HG03442 (cell line): ENCODE results near the gene GPR21.

Experiments
- ATAC-seq: cut with Tn5 transposase; IDR thresholded peaks from one replicate; pipeline ENCODE4 v1.9.1; 2021; ENCODE audit warnings: mild to moderate bottlenecking, moderate library complexity; ENCODE audit not compliant: unreplicated experiment

The GPR21 gene

DNA sequence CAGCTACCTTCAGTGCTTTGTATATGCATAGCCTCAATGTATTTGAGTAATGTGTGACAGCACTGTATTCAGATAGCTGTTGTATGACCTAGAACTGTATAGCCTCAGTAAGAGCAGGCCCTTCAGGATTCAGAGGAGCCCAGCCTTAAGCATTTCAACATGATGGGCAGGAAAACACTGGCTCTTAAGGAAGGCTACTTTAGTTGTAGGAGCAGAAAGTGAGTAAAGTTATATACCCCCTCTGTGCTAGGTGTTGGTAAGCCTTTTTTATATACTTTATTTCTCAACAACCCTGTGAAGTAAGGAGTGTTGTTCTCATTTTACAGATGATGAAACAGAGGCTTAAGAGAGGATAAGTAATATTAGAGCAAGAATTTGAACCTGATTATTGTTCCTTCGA, 1.5 kb upstream of the GPR21 start:
- no peak for ATAC-seq

DNA sequence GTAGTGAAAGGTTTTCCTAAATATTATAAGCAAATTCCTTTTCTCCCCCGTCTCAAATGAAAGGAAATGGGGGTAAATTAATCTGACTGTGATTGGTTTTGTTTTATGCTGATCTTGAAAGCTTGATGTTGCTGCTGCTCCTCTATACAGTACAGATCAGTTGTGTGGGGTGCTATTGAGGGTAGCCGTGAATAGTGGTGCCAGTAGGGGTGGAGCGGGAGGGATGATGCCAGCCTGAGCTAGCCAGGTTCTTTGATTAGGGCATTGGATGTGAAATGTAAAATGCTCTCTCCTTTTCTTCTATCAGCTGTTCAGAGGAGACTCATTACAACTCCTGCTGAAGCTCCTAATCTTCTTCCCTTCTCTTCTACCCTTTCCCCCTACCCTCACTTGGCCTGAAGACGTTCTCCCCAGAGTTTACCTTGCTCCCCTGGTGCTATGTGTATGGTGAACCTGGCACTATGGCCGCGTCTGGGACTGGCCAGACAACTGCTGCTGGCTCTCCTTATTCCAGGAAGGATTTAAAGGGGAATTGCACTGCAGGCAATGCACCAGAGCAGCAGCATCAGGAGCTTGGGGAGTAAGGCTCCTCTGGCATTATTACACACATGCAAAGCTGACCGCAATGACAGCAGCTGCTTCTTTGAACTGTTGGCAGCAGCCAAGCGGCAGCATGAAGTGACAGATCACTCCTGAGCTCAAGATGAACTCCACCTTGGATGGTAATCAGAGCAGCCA, 566 bp downstream of the GPR21 start:
- no peak for ATAC-seq

DNA sequence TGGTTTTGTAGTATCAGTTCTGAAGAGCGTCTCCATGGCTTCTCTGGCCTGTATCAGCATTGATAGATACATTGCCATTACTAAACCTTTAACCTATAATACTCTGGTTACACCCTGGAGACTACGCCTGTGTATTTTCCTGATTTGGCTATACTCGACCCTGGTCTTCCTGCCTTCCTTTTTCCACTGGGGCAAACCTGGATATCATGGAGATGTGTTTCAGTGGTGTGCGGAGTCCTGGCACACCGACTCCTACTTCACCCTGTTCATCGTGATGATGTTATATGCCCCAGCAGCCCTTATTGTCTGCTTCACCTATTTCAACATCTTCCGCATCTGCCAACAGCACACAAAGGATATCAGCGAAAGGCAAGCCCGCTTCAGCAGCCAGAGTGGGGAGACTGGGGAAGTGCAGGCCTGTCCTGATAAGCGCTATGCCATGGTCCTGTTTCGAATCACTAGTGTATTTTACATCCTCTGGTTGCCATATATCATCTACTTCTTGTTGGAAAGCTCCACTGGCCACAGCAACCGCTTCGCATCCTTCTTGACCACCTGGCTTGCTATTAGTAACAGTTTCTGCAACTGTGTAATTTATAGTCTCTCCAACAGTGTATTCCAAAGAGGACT, 1.5 kb downstream of the GPR21 start:
- no peak for ATAC-seq

DNA sequence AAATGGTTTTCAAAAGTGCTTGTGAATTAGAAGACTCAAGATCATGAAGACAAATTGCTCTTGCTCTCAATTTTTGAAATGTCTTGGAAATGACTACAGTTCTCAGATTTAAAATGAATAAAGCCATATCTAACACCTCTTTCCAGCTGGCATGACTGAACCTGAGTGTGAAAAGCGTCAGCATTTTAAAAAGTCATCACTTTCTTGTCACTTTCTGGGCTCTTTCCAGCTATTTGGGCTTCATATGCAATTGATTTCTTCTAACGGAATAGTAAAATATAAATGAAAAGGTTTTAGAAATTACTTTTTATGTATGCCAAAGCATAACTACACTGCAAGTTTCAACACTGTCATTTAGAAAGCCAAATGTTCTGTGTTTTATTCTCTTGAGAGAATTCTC, 2.3 kb downstream of the GPR21 start:
- ATAC-seq: no peak

DNA sequence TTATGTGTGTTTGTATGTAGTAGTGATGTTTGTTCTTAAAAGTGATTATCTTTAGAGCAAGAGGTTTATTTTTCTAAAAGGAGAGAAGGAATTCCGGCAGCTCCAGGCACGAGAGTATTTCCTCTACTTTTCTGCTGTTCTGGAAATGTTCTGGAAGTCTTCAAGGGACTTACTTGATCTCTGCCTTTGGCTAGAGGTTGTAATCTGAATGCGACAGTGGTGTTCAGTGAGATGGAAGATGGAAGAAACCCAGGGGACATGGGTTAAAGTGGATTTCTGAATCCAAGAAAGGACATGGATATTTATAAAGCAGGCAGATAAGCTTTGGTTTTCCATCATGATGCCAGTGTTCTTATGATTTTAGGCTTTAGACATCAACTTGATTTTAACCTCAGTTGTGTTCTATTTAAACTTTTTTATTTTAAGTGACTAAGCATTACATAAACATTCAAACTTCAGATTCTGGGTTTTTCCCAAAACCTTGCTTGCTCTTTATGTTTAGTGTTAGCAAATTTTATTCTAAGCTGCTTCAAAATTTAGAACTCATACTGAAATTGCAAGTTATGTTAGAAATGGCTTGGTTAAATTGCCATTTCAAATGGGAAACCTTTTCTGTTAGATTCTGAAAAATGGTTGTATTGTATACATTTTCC, 3.6 kb downstream of the GPR21 start:
- no peak for ATAC-seq

DNA sequence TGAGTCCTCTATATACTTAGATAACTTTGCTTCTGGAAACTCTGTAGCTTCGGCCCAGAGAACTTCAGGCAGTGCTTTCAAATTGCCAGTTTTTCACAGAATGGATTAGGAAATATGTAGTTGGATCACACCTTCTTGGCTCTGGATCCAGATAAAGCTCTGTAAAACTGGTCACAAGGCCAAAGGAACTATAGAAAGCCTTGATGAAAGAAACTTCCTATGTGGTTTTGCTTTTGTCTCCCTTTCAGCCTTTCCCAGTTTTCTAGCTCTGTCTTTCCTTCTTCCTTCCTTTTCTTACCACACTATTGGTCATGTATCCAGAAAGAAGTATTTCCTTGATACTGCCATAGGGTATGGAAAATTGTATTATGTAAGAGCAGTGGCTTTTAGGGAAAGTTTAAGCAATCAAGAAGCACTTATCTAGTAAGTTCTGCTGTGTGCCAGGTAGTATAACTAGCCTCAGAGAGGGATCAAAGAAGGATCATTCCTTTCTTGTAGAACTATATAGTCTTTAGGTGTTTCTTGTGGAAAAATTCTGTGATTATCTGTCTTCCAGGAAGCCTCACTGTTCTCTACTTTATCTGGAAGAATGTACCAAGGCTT, 6.3 kb downstream of the GPR21 start:
- ATAC-seq: no peak

DNA sequence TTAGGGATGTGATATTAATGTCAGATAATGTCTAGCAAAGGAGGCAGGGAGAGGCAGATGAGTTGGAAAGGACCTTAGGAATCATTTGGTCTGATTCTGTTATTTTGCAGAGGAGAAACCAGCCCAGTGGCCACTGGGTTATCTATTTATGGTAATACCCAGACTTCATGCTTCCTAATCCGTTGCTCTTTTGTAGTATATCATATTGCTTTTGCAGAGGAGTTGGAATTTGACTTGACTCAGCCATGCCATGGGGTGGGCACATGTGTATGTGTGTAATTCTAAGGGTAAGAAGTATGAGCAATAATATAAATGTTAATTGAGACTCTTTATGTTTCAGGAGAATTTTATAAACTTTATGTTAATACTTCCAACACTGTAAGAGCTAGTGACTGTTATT, 7.3 kb downstream of the GPR21 start:
- ATAC-seq: no peak

DNA sequence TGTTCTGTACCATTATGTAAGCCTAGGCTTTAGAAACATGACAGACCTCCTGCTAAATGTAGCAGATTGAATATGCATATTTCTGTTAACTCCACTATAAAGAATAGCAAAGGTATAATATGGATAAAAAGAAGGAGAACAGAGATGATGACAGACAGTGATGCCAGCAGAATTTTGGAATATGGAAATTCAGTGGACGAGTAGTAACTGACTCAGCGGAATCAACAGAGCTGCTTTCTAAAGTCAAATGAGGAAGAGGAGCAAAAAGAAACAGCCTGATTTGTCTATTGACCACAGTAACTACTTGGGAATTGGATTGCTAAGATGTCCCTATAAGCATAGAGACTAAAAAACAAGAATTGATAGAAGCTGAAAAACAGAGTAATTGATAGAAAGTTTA, 8.0 kb downstream of the GPR21 start:
- no peak for ATAC-seq

DNA sequence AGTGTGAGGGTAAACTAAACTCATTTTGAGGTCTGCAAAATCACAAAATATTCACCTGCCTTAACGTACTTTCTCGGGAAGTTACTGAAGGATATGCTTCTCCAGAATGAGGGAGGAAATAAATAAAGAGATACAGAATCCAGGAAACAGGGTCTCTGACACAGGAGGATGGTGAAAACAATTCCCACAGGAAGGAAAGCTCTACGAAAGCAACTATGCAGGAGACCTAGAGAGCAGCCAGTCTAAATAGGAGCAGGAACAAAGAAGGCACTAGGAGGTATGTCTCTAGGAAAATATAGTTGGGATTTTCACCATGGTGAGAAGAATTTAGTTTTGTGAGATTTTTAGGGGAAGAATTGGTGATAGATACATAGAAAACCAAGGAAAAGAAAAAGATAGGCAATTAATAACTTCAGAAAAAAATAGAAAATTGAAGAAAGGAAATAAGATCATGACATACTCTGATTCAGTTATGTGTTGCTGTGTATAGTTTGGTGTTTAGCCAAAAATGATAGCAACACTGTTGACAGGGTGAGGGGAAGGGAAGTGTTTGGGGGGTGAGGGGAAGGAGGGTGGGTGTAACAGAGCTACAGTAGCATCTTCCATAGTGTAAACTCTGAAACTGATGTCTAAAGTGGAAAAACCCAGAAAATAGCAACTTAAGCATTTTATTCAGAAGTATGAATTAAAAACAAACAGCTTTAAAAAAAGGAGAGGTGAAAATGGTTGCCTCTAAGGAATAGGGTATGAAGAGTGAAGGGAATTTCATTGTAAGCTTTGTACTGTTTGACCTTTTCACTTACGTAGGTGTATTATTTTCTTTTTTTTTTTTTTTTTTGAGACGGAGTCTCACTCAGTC, 9.8 kb downstream of the GPR21 start:
- no peak for ATAC-seq

DNA sequence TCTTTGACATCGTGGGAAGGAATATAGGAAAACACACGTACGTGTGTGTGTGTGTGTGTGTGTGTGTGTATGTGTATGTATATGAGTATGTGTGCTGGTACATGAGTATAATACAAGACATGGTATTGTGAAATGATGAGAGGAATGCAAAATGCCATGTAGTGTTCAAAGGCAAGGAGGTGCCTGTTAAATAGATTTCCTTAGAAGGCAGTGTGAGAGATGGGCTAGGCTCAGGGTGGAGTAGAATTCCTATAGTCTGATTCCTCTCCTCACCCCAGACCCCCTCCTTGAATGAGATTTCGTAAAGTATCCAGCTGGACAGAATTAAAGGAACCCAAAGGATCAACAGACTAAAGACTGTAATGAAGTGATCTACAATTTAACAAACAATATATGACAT, 11.1 kb downstream of the GPR21 start:
- ATAC-seq: no peak

DNA sequence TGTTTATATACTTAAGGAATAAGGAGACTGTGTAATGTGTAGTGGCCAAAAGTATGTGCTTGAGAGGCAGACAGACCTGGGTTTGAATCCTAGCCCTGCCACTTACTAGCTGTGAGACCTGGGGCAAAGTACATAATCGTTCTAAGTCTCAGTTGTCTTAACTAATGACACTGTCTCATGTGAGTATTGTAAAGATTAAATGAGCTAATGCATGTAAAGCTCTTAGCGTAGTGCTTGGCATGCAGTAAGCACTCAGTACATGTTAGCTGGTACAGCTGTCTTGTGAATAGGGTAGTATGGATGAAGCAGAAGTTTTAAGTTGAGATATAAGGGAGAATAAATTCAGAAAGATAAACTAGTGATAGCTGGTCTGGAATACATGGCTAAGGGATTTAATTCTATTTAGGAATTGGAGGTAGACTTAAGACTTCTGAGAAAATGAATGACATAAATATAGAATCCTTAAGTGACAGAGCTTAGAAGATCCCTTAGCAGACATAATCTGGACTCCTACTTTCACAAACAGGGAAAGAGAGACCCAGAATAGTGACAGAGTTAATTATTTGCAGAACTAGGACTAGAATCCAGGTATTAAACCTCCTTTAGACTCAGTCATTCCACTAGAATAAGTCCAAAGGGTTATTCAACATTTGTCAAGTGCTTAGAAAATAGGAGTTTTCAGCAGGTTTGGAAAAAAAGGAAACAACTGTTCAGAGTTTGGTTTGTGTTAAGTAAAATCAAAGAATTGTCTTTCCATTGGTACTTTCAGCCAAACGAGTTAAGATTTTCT, 13.1 kb downstream of the GPR21 start:
- no peak for ATAC-seq

DNA sequence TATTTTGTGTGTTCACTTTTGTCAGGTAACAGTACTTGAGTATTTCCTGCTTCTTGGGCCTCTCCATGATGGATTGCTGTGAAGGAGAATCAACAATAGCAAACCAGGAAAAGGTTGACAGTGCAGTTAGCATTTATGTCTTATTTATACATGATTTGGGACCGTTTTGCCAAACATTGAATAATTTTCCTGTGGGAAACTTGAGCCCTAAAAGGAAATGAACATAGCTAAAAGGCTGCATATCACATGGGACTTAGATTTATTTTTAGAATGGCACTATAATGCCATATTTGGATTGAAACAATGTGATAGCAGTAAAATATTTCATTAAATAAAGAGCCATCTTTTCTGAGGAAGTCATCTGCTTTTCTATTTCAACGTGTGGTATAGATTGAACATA, 15.3 kb downstream of the GPR21 start:
- no peak for ATAC-seq

DNA sequence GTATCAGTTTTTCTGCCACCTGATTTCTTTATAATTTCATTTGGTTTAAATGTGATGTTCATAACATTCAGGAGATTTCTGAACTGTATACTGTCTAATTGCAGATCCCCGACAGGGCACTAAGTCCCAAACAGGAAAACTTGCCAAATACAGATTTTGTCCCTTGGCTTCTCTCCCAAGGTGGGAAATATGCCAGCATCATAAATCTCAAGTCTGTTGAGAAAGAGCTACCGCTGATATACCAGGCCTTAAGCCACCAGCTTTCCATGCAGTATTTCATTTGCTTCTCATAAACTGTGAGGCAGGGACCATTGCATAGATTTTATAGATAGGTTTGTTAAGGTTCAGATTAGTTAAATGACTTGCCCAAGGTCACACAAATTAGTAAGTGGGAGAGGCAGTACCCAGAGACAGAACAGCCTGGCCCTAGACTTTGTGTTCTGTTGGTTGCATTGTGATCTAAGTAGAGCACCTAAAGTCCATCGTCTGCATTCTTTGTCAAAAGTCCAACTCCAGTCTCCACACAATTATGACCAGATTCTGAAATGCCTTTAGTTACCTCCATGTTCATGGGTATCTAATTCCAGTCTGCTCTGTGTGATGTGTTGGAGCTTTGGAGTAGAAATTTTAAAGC, 16.2 kb downstream of the GPR21 start:
- ATAC-seq: no peak

DNA sequence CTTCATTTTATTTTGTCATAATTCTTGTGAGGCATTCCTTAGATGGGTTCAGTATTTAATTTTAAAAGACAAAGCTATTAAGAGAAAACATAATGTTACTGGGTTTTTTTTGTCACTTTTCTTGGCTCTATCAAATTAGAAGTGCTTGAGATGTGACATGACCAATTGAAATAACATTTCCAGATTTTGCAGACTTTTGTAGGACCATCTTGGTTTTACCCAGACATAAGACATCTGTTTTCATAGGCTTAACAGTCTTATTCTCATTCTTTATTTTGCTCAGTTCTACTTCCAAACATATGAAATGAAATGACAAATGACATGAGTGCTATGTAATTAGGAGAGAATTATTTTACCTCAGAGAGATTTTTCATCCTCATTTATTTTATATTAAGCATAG, 19.6 kb downstream of the GPR21 start:
- no peak for ATAC-seq

DNA sequence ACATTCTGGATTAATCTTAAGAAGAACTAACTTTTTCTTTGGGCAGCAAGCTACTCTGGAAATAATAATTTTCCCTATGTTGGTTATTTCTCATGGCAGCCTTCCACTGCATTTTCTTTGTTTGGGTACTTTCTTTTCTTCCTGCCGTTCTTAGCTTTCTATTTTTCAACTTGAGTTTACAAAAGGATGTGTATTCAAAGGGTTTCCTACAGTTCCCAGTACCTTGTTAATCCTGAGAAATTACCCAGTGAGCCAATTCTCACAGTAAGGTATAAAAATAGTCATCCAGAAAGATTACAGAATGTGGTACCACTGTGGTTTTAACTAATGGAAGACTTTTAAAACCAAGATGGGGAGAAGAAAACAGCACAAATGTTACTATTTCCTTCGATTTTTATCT, 20.2 kb downstream of the GPR21 start:
- no peak for ATAC-seq

DNA sequence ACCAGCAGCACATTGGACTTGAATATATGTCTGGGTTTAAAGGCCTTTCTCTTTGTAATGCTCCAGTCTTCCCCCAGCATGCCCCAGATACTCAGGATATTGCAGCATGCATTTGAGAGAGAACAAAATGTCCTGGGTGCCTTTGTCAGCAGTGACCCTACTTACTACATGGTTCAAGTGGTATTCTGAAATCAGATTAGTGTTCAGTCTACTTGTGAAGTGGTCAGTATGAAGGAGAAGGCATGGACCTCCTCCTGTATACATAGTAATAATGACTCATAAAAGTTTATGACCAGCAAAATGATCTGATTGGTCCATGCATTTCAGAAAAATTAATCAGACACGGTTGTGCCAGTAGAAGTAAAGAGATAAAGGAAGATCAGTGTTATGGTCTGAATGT, 25.4 kb downstream of the GPR21 start:
- no peak for ATAC-seq

DNA sequence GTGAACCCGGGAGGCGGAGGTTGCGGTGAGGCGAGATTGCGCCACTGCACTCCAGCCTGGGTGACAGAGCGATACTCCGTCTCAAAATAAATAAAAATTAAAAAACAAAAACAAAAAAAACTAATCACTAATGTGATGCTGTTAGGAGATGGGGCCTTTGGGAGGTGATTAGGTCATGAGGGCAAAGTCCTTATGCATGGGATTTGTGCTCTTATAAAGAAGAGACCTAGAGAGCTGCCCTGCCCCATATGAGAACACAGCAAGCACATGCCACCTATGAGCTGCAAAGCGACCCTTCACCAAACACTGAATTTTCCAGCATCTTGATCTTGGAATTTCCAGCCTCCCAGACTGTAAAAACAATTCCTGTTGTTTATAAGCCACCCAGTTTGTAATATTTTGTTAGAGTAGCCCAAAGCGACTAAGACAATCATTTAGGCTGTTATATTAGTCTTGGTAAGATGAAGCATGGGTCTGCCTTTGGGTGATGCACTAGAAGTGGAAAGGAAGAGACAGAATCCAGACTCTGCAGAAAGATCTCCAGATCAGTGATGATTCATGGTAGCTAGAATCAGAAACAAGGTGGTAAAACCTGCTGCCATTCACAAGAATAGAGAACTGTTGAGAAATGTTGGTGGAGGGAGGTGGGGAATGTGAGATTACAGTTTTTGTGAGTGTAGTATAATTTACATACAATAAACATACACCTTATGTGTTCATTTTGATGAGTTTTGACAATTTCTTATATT, 26.2 kb downstream of the GPR21 start:
- ATAC-seq: no peak

DNA sequence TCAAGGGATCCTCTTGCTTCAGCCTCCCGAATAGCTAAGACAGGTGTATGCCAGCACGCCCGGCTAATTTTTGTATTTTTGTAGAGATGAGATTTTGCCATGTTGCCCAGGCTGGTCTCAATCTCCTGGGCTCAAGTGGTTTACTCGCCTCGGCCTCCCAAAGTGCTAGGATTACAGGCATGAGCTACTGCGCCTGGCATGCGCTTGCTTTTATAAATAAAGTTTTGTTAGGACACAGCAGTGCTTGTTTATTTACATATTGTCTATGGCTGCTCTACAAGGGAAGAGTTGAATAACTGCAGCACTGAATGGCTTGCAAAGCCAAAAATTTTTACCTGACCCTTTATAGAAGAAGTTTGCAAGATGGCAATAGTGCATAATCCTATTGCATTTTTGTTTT, 27.7 kb downstream of the GPR21 start:
- no peak for ATAC-seq
